Choroid plexus epithelial cell (primary cell): ENCODE measurements around the gene GRIA3.

Experiments
- DNase-seq: peaks from one replicate; pipeline ENCODE4 v3.0.0-alpha.2; 2010; ENCODE audit warnings: low read depth
- H3K4me3 ChIP-seq: 2 replicates; pipeline ENCODE4 v1.5.1; 2011; ENCODE audit warnings: low read depth, mild to moderate bottlenecking, control low read depth, low read length, moderate library complexity
- TF ChIP-seq, protein P1 (sequence below): conservative IDR thresholded peaks from 2 replicates; pipeline ENCODE4 v1.5.1; 2011; ENCODE audit warnings: low read depth, mild to moderate bottlenecking, control low read depth, inconsistent platforms, low read length, moderate library complexity

GRIA3 gene

DNA sequence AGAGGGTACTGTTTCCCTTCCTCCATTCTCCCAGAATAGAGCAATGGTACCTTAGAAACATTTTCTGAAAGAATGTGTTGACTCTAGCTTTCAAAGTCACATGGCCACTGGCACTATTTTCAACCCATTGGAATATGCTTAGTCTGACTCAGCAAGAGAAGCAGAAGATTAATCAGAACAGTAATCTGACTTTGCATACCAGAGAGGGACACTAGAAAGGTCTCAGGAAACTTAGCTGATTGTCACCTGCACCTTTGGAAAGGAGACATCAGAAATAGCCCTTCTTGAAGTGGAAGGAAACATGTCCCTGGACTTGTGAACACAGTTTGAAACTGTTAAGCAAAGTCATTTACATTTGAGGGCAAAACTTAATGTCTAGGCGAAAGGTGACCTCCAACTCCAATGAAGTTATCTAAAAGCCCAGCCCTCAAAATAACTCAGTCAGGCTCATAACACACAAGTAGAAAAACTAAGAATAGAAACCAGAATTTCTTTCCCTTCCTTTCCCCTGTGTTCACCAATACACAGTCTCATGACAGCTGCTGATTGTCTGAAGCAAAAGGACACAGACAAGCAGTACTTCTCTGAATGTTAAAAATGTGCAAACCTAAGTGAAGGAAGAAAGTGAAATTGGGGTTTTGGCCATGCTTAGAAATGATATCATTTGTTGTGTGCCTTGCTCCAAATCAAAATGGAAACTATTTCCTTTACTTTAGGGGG is 270.8 kb downstream of the GRIA3 start:
- no peak overlapping the region for H3K4me3 ChIP-seq
- no peak for DNase-seq
- TF ChIP-seq, protein P1, sequence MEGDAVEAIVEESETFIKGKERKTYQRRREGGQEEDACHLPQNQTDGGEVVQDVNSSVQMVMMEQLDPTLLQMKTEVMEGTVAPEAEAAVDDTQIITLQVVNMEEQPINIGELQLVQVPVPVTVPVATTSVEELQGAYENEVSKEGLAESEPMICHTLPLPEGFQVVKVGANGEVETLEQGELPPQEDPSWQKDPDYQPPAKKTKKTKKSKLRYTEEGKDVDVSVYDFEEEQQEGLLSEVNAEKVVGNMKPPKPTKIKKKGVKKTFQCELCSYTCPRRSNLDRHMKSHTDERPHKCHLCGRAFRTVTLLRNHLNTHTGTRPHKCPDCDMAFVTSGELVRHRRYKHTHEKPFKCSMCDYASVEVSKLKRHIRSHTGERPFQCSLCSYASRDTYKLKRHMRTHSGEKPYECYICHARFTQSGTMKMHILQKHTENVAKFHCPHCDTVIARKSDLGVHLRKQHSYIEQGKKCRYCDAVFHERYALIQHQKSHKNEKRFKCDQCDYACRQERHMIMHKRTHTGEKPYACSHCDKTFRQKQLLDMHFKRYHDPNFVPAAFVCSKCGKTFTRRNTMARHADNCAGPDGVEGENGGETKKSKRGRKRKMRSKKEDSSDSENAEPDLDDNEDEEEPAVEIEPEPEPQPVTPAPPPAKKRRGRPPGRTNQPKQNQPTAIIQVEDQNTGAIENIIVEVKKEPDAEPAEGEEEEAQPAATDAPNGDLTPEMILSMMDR: no peak

DNA sequence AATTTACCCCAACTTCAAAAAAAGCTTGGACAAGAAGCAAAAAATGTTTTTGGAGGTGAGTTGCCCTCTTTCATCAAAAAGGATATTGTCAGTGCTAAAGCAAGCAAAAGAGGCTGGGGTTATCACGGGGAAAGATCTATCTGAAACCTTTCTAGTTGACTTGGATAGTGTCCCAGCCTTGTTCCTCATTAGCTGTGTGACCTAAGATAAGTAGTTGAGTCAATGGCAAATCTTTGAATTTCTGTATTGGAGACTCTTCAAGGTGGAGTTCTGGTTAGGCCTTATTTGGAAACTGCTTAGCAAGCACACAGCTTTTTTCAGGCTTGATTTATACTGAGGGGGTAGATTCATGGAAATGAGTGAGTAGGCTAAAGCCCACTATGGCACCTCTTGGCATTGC is 271.6 kb downstream of the GRIA3 start:
- H3K4me3 ChIP-seq: no peak overlapping the region
- TF ChIP-seq, protein P1: no peak
- no peak for DNase-seq

DNA sequence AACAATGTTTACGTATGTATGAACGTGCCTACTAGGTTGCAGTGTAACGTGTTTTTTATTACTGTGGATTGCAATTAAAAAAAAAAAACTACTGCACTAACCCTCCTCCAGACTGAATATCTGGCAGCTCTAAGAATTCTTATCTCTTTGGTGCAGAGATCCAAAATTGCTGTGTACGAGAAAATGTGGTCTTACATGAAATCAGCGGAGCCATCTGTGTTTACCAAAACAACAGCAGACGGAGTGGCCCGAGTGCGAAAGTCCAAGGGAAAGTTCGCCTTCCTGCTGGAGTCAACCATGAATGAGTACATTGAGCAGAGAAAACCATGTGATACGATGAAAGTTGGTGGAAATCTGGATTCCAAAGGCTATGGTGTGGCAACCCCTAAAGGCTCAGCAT is 280.6 kb downstream of the GRIA3 start:
- H3K4me3 ChIP-seq: no peak overlapping the region
- TF ChIP-seq, protein P1: no peak
- no peak for DNase-seq

DNA sequence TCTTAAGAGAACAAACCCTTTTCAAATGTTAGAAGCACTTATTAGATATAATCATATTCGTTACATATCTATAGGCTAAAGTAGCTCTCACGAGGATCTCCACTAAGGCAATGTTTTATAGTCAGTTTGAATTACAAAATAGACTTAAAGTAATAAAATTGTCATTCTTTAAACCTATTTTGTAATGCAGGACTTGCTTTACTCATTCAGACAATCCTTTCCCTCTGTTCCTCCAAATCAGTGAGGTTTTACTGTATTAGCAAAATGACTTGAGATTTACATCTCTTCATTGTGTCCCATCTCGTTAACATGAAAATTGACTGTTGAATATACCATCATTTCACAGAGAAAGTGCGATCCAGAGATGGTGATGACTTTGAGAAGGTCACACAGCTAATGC is 284.4 kb downstream of the GRIA3 start:
- no peak overlapping the region for H3K4me3 ChIP-seq
- TF ChIP-seq, protein P1: no peak
- DNase-seq: no peak

- TF ChIP-seq, protein P1: no peak
- no peak for DNase-seq
- H3K4me3 ChIP-seq: no peak overlapping the region
Observed at GRCh38 chrX:123475068-123475724, 291.1 kb downstream of the GRIA3 start.

- DNase-seq: no peak
- no peak overlapping the region for H3K4me3 ChIP-seq
- TF ChIP-seq, protein P1: peak; percentile 3
Observed at GRCh38 chrX:123476611-123477219, 292.6 kb downstream of the GRIA3 start.

GRCh38 chrX:123477673-123478072 is 293.6 kb downstream of the GRIA3 start:
- H3K4me3 ChIP-seq: no peak overlapping the region

More at GRCh38 chrX:123477673-123478072, 293.6 kb downstream of the GRIA3 start:
- TF ChIP-seq, protein P1: no peak
- no peak for DNase-seq
